Testis (tissue), 2 donors: Measurements from ENCODE around the gene PTGIS.

ENCODE experiments used
- POLR2A ChIP-seq: fragments of 450-650 bp; IDR thresholded peaks from one replicate; pipeline ENCODE4 v1.6.1; 2017; ENCODE audit warnings: antibody characterized with exemption, mild to moderate bottlenecking, moderate library complexity
- TF ChIP-seq, protein P1 (sequence below), 3 experiments: fragments of 450-650 bp in 2 of 3; fragments of 200-600 bp in 1 of 3; sonication (generic) in 1 of 3; IDR thresholded peaks; one replicate each; pipeline ENCODE4 v1.5.1; 2016 to 2019; ENCODE audit warnings: antibody characterized with exemption in 3 of 3, mild to moderate bottlenecking in 2 of 3, moderate library complexity in 1 of 3

DNA sequence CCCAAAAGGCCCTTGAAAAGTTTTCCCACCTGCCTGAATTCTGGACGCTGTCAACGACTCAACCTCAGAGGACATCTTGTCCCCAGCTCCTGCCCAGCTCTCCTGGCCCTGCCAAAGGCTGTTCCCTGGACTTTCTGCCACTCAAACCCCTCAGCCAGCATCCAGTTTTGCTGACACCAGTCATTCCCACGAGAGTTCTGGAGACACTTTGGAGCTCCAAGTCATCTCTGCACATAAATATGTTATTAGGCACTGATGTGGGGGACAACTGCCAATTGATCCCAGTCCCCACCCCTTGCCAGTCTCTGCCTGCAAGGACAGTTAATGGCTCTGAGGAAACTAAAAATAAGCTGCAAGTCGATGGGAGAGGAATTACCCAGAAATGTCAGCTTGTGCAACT, 46.6 kb downstream of the PTGIS start:
- TF ChIP-seq, protein P1, sequence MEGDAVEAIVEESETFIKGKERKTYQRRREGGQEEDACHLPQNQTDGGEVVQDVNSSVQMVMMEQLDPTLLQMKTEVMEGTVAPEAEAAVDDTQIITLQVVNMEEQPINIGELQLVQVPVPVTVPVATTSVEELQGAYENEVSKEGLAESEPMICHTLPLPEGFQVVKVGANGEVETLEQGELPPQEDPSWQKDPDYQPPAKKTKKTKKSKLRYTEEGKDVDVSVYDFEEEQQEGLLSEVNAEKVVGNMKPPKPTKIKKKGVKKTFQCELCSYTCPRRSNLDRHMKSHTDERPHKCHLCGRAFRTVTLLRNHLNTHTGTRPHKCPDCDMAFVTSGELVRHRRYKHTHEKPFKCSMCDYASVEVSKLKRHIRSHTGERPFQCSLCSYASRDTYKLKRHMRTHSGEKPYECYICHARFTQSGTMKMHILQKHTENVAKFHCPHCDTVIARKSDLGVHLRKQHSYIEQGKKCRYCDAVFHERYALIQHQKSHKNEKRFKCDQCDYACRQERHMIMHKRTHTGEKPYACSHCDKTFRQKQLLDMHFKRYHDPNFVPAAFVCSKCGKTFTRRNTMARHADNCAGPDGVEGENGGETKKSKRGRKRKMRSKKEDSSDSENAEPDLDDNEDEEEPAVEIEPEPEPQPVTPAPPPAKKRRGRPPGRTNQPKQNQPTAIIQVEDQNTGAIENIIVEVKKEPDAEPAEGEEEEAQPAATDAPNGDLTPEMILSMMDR (IDR thresholded peaks at IDR 0.05), result no peak
- no peak for TF ChIP-seq POLR2A
